Measurements from ENCODE around the gene MYO1B. TPM values are rescaled to one million over a fixed set of nuclear protein-coding genes. Genes with fewer than 3 reads are reported as not detected.
A peak's percentile ranks its signal among the peaks of the same experiment; 100 is the strongest.

Gene MYO1B
- total RNA-seq, 1 experiment from 2014 or later: 37.8 TPM

GRCh38 chr2:191265311-191266170 is 20.3 kb downstream of the MYO1B start:
- BruUV-seq (replicated peaks): no TSS peak
- no peaks in the 10 kb centered on the region for H3K27me3 ChIP-seq (replicated peaks; ENCODE audit: insufficient read depth, low read depth, low read length, poor library complexity)
- no peaks in the 10 kb centered on the region for H3K9me3 ChIP-seq (ENCODE audit: low read depth, low read length, poor library complexity, severe bottlenecking)
- H3K4me3 ChIP-seq (ENCODE audit: low read depth, low read length, poor library complexity, severe bottlenecking): no peak overlapping the region
- DNase-seq (ENCODE audit: low spot score): peak; percentile 21
- H3K36me3 ChIP-seq (ENCODE audit: insufficient read depth, low read length, poor library complexity, severe bottlenecking): no peaks in the 10 kb centered on the region
- no peak for TF ChIP-seq CTCF (conservative IDR thresholded peaks at IDR 0.05; ENCODE audit: low read depth, low read length)
- TF ChIP-seq EZH2 (IDR thresholded peaks at IDR 0.05; ENCODE audit: borderline replicate concordance, low read depth, low read length, poor library complexity, severe bottlenecking): no peak
- CTCF ChIA-PET: no interaction called here
- POLR2A ChIA-PET (ENCODE audit: low non-redundant PET): no interaction called here
- H3K4me1 ChIP-seq (ENCODE audit: insufficient read depth, low read length, poor library complexity, severe bottlenecking): no peaks in the 10 kb centered on the region
- intact Hi-C loops (cut with micrococcal nuclease; ENCODE audit: unreplicated experiment): no loop called here
- no peak overlapping the region for H3K27ac ChIP-seq (ENCODE audit: low read depth, low read length, poor library complexity, severe bottlenecking)

DNA sequence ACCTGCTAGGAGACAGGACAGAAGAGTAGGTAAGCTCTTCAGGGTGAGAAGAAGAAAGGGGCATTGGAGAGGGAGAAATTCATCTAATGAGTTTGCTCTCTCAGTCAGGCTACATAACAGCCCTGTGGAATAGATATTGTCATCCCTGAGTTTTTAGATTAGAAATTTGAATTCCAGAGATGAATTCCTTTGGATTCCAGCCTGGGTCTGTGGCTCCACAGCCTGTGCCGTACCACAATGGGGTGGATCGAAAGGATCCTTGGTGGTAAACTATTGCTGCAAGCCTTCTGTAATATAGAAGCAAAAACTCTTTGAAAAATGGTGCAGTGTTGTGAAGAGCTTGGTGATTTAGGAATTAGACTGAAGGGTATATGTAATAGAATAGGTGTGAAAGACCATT is 21.0 kb downstream of the MYO1B start:
- POLR2A ChIA-PET (ENCODE audit: low non-redundant PET): no interaction called here
- no peak for DNase-seq (ENCODE audit: low spot score)
- Histone ChIP-seq H3K27me3 (replicated peaks; ENCODE audit: insufficient read depth, low read depth, low read length, poor library complexity) (no peaks in the 10 kb centered on the region), H3K4me1 (ENCODE audit: insufficient read depth, low read length, poor library complexity, severe bottlenecking) (no peaks in the 10 kb centered on the region), H3K27ac (ENCODE audit: low read depth, low read length, poor library complexity, severe bottlenecking) (no peak overlapping the region), H3K4me3 (ENCODE audit: low read depth, low read length, poor library complexity, severe bottlenecking) (no peak overlapping the region), H3K9me3 (ENCODE audit: low read depth, low read length, poor library complexity, severe bottlenecking) (no peaks in the 10 kb centered on the region), H3K36me3 (ENCODE audit: insufficient read depth, low read length, poor library complexity, severe bottlenecking) (no peaks in the 10 kb centered on the region)
- intact Hi-C loops (cut with micrococcal nuclease; ENCODE audit: unreplicated experiment): no loop called here
- TF ChIP-seq CTCF (conservative IDR thresholded peaks at IDR 0.05; ENCODE audit: low read depth, low read length) (no peak), EZH2 (IDR thresholded peaks at IDR 0.05; ENCODE audit: borderline replicate concordance, low read depth, low read length, poor library complexity, severe bottlenecking) (no peak)
- CTCF ChIA-PET: no interaction called here
- BruUV-seq (replicated peaks): no TSS peak

GRCh38 chr2:191268596-191268995 is 23.4 kb downstream of the MYO1B start:
- Histone ChIP-seq H3K9me3 (ENCODE audit: low read depth, low read length, poor library complexity, severe bottlenecking) (no peaks in the 10 kb centered on the region), H3K27me3 (replicated peaks; ENCODE audit: insufficient read depth, low read depth, low read length, poor library complexity) (no peaks in the 10 kb centered on the region), H3K4me3 (ENCODE audit: low read depth, low read length, poor library complexity, severe bottlenecking) (no peak overlapping the region), H3K27ac (ENCODE audit: low read depth, low read length, poor library complexity, severe bottlenecking) (no peak overlapping the region), H3K4me1 (ENCODE audit: insufficient read depth, low read length, poor library complexity, severe bottlenecking) (no peaks in the 10 kb centered on the region), H3K36me3 (ENCODE audit: insufficient read depth, low read length, poor library complexity, severe bottlenecking) (no peaks in the 10 kb centered on the region)
- no TSS peak for BruUV-seq (replicated peaks)
- ChIA-PET POLR2A (ENCODE audit: low non-redundant PET) (no interaction called here), CTCF (no interaction called here)
- DNase-seq (ENCODE audit: low spot score): no peak
- TF ChIP-seq EZH2 (IDR thresholded peaks at IDR 0.05; ENCODE audit: borderline replicate concordance, low read depth, low read length, poor library complexity, severe bottlenecking): no peak
- no peak for TF ChIP-seq CTCF (conservative IDR thresholded peaks at IDR 0.05; ENCODE audit: low read depth, low read length)
- intact Hi-C loops (cut with micrococcal nuclease; ENCODE audit: unreplicated experiment): no loop called here

All from A673 (cell line).